GM10266 (cell line): Measurements from ENCODE around the gene GPR55.

Source experiments
- DNase-seq: peaks from one replicate; pipeline ENCODE4 v3.0.0; 2012; ENCODE audit errors: extremely low spot score
- TF ChIP-seq, protein P1 (sequence below): IDR thresholded peaks from 2 replicates; pipeline ENCODE4 v1.5.1; 2012; ENCODE audit warnings: mild to moderate bottlenecking, low read depth; ENCODE audit not compliant: control insufficient read depth, insufficient read depth; ENCODE audit errors: missing control alignments

Gene GPR55

GRCh38 chr2:230942371-230942770 lies 17.3 kb upstream of the GPR55 start:
- DNase-seq, result no peak

DNA sequence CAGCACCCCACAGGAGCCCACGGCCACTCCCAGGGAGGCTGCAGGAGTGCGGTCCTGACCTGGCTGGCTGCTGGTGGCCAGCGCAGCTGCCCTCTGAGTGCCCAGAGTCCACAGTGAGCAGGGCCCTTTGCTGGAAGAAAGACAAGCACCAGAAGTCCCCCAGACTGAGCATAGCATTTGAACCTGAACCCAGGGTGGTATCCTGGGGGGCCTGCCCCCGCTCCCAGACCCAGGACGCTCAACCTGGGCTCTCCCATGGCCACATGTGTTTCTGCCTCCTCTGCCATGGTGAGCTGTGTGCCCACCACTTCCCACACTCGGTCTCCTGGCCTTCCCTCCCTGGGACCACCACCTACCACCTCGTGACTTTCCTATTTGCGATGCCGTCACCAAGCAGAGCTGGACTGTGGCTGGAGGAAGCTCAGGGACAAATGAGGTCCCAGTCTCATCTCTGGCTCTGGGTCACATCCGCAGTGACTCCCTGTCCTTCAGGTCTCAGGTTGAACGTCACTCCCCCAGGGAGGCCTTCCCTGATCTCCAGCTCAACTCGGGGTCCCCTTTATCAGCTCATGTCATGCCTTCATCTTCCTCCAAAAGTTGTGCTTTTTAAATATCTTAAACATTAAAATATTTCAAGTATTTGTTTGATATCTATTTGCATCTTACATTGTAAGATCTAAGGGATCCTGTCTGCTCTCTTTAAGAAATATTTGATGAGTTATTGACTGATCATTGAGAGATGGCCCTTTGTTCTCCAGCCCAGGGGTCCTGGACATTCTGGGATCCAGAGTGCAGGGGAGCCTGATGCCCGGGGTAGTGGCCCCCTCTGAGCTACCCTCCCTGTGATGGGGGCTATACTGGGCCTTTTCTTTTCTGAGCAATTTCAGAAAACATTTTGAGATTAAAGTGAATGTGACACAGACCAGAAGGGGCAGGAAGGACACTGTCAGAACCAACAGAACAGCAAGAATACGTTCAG lies 16.4 kb upstream of the GPR55 start:
- TF ChIP-seq, protein P1, sequence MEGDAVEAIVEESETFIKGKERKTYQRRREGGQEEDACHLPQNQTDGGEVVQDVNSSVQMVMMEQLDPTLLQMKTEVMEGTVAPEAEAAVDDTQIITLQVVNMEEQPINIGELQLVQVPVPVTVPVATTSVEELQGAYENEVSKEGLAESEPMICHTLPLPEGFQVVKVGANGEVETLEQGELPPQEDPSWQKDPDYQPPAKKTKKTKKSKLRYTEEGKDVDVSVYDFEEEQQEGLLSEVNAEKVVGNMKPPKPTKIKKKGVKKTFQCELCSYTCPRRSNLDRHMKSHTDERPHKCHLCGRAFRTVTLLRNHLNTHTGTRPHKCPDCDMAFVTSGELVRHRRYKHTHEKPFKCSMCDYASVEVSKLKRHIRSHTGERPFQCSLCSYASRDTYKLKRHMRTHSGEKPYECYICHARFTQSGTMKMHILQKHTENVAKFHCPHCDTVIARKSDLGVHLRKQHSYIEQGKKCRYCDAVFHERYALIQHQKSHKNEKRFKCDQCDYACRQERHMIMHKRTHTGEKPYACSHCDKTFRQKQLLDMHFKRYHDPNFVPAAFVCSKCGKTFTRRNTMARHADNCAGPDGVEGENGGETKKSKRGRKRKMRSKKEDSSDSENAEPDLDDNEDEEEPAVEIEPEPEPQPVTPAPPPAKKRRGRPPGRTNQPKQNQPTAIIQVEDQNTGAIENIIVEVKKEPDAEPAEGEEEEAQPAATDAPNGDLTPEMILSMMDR, result no peak
- no peak for DNase-seq

More at GRCh38 chr2:230942371-230942770, 17.3 kb upstream of the GPR55 start:
- TF ChIP-seq, protein P1, result peak; percentile 45

- TF ChIP-seq, protein P1, result no peak
- no peak for DNase-seq
Measured at GRCh38 chr2:230940471-230940815, 15.4 kb upstream of the GPR55 start.

GRCh38 chr2:230939691-230940470 lies 14.8 kb upstream of the GPR55 start:
- no peak for DNase-seq
- TF ChIP-seq, protein P1, result no peak

DNA sequence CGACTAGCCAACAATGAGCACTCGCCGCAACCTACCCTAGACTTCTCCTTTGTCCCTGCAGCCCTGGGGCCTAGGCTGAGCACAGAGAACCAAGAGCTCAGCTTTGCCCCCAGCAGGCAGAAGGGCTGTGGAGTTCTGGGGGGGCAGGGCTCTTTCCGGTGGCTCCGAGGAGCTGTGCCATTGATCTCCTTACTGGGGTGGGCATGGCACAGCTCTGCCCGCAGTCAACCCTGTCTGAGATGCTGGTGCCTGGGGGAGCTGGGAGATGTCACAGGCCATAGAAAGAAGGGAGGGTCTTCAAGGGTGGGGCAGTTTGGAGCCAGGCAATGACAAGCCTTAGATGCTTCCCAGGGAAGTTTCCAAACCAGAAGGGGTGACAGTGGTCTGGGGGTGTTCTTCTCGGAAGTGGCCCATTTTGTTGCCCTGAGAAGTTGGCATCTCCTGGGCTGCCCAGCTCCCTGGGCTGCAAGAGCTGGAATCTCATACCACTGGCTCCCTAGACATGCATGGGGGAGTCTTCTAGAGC lies 14.1 kb upstream of the GPR55 start:
- TF ChIP-seq, protein P1, result no peak
- DNase-seq, result no peak

- DNase-seq, result no peak
- TF ChIP-seq, protein P1, result no peak
Measured at GRCh38 chr2:230938516-230939065, 13.5 kb upstream of the GPR55 start.
